Measurements from ENCODE around the gene NPPB.
"Not testable (repeated sequence)": the region's sequence is repeated elsewhere in the genome, so short reads cannot be mapped to it uniquely, and the experiment has no call there.

Gene NPPB

GRCh38 chr1:11858613-11858967 lies at the start of gene NPPB:
Gene NPPB (minus strand): TSS chr1:11858945. CDS start chr1:11858833, 112 bp downstream.
- no peak for ATAC-seq
- H3K27me3 Mint-ChIP-seq = peaks cover 79% of the 10 kb centered on the region
- H3K4me3 Mint-ChIP-seq = no peak within 1 kb of the TSS

DNA sequence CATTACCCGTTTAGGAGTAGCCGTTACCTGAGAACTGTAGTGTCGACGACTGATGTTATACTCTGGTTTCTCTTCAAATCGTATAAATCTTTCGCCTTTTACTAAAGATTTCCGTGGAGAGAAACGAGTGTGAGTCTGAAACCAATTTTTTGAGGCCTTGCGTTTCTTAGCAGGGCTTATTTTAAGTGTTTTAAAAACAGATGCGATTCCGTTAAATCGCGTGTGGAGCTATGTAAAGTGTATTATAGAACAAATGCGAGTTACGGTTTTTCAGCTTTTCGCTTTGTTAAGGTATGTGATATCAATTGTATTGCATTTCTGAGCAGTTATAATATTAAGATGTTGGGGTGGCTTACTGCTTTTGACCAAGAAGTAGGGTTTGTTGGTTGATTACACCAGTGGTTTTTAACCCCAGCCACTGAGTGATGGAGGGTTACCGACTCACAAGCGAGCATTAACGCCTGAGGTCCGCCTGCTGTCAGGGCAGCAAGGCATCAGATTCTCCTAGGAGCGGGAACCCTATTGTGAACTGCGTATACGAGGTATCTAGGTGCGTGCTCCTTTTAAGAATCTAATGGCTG lies 49.4 kb upstream of the NPPB start:
- Mint-ChIP-seq H3K27ac (peak overlapping the region; percentile 99), H3K4me1 (peaks cover 26% of the 10 kb centered on the region), H3K4me3 (peak overlapping the region; percentile 97), H3K9me3 (no peaks in the 10 kb centered on the region), H3K27me3 (no peaks in the 10 kb centered on the region), H3K36me3 (no peaks in the 10 kb centered on the region)
- ATAC-seq = peak; percentile 80

More at GRCh38 chr1:11858613-11858967, at the start of gene NPPB:
- Mint-ChIP-seq H3K36me3 (no peaks in the 10 kb centered on the region), H3K27ac (no peak within 1 kb of the TSS), H3K9me3 (no peaks in the 10 kb centered on the region), H3K4me1 (no peaks in the 10 kb centered on the region)

DNA sequence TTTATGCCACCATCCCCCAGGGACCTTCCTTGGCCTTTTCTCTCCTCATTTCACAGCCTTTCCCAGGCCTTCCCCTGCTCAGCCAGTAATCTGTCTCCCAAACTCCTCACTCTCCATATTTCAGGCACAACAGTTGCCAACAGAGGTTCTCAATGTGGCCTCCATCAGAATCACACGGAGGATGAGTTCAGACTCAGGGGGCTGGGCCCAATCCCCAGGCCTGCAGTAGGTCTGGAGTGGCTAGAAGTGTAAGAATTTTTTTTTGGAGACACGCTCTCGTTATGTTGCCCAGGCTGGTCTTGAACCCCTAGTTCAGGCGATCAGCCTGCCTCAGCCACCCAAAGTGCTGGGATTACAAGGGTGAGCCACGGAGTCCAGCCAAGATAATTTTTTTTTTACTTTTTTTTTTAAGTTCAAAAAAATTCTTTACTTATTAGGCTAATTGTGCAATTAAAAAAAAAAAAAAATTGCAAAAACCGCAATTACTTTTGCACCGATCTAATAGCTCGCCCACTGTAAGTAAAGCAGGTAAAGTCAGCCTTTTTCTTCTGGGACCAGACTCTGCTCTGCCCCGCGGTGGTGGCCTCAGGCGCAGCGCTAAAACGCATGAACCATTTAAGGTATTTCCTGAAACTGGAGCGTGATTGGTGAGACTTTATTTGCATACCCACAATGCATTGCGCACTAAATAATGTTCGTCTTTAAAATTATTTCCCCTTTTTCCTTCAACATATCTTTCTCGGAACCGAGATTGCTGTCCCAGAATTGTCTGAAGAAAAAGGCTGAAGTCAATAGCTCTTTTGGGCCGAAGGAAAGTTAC lies 48.7 kb upstream of the NPPB start:
- Mint-ChIP-seq H3K27ac (peak overlapping the region; percentile 99), H3K27me3 (no peaks in the 10 kb centered on the region), H3K4me1 (peaks cover 26% of the 10 kb centered on the region), H3K36me3 (no peaks in the 10 kb centered on the region), H3K9me3 (no peaks in the 10 kb centered on the region), H3K4me3 (peak overlapping the region; percentile 97)
- ATAC-seq = peak; percentile 77

DNA sequence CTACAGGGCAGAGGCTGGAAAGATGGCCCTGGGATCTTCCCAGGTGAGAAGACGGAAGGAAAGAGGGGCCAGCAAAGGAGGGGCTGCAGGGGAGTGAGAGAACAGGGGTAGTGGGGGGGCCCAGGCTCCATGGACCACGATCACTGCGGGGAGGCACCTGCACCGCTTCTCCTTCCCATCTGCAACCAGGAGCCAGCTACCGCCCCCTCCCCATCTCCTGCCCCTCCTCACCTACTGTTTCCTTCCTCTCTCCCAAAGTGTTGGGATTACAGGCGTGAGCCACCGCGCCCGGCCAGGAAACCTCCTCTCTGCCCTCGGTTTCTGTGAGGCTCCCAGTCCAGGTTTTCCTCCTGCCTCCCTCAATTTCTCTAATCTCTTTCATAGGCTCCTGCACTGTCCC lies 48.1 kb upstream of the NPPB start:
- Mint-ChIP-seq H3K4me1 (peaks cover 26% of the 10 kb centered on the region), H3K27ac (no peak overlapping the region), H3K27me3 (no peaks in the 10 kb centered on the region), H3K36me3 (no peaks in the 10 kb centered on the region), H3K4me3 (no peak overlapping the region), H3K9me3 (no peaks in the 10 kb centered on the region)
- no peak for ATAC-seq

DNA sequence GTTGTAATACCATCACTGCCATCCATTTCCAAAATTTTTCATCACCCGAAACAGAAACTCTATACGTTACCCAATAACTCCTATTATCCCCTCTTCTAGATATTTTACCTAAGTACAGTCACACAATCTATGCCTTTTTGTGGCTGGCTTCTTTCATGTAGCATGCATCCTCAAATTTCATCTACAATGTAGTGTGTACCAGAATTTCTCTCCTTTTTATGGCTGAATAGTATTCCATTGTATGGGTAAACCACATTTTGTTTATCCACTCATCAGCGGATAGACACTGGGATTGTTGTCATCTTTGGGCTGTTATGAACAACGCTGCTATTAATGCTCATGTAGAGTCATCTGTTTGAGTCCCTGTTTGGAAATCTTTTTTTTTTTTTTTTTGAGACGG lies 46.2 kb upstream of the NPPB start:
- H3K27ac Mint-ChIP-seq = no peak overlapping the region
- H3K27me3 Mint-ChIP-seq = peaks cover 1% of the 10 kb centered on the region
- no peak for ATAC-seq

GRCh38 chr1:11904156-11904555 lies 45.4 kb upstream of the NPPB start:
- H3K36me3 Mint-ChIP-seq, H3K9me3 Mint-ChIP-seq, H3K4me3 Mint-ChIP-seq, H3K27ac Mint-ChIP-seq, H3K27me3 Mint-ChIP-seq, ATAC-seq: not testable (repeated sequence)
- H3K4me1 Mint-ChIP-seq = peaks cover 26% of the 10 kb centered on the region

More for the DNA sequence above, 46.2 kb upstream of the NPPB start:
- peaks cover 26% of the 10 kb centered on the region for H3K4me1 Mint-ChIP-seq
- no peak overlapping the region for H3K4me3 Mint-ChIP-seq
- H3K9me3 Mint-ChIP-seq = no peaks in the 10 kb centered on the region
- H3K36me3 Mint-ChIP-seq = no peaks in the 10 kb centered on the region

DNA sequence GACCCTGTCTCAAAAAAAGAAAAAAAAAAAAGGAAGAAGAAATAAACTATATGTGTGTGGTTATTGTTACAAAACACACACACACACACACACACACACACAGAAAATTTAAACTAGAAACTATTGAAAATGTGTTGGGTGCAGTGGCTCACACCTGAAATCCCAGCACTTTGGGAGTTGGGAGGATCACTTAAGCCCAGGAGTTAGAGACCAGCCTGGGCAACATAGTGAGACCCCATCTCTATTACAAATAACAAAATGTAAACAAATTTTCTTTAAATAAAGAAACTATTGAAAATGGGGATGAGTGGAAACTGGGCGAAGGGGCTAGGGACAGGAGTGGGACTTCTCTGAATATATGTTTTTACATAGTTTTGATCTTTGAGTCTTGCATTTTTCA lies 44.5 kb upstream of the NPPB start:
- Mint-ChIP-seq H3K4me1 (peaks cover 20% of the 10 kb centered on the region), H3K27me3 (peaks cover 19% of the 10 kb centered on the region), H3K4me3 (no peak overlapping the region), H3K9me3 (no peaks in the 10 kb centered on the region), H3K27ac (no peak overlapping the region), H3K36me3 (no peaks in the 10 kb centered on the region)
- ATAC-seq = no peak

GRCh38 chr1:11901446-11901845 lies 42.7 kb upstream of the NPPB start:
- peaks cover 36% of the 10 kb centered on the region for H3K27me3 Mint-ChIP-seq
- H3K4me1 Mint-ChIP-seq, ATAC-seq, H3K36me3 Mint-ChIP-seq, H3K9me3 Mint-ChIP-seq, H3K4me3 Mint-ChIP-seq, H3K27ac Mint-ChIP-seq: not testable (repeated sequence)

DNA sequence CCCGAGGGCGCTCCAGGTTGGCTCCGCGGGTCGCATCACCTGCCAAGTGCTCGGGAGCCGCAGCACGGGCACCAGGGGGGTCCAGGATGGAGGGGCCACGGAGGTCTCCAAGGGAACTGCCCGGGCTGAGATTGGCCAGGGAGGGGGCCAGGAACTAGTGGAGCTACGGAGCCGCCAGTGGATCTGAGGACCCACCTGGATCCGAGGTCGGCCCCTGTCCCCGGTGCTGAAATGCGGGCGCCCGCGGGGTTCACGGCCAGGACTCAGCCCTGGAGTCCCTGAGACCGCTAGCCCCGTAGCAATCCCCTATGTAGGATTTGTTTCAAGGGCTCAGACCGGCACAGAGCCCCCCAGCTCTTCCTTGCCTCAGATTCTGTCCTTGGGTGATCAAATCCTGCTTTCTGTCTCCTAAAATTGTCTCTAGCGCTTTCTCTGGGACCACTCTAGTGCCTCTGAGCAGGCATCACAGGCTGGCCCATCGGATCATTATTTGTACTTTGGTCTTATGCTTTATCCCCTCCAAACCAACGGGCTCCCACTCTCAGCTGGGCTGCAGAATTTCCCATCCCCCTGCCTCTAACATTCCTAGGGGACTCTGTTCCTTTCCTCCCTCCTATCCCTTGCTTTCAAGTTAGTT lies 40.2 kb upstream of the NPPB start:
- Mint-ChIP-seq H3K4me3 (no peak overlapping the region), H3K36me3 (no peaks in the 10 kb centered on the region), H3K27me3 (peaks cover 61% of the 10 kb centered on the region), H3K27ac (no peak overlapping the region), H3K9me3 (no peaks in the 10 kb centered on the region), H3K4me1 (peaks cover 3% of the 10 kb centered on the region)
- no peak for ATAC-seq

- Mint-ChIP-seq H3K27ac (no peak overlapping the region), H3K36me3 (no peaks in the 10 kb centered on the region), H3K4me1 (peaks cover 7% of the 10 kb centered on the region), H3K9me3 (no peaks in the 10 kb centered on the region), H3K27me3 (peaks cover 67% of the 10 kb centered on the region), H3K4me3 (no peak overlapping the region)
- no peak for ATAC-seq
Measured at GRCh38 chr1:11898086-11898785, 39.5 kb upstream of the NPPB start.

GRCh38 chr1:11894501-11894900 lies 35.8 kb upstream of the NPPB start:
- not testable (repeated sequence) for H3K27ac Mint-ChIP-seq, ATAC-seq, H3K9me3 Mint-ChIP-seq, H3K4me3 Mint-ChIP-seq, H3K36me3 Mint-ChIP-seq, H3K4me1 Mint-ChIP-seq
- peaks cover 61% of the 10 kb centered on the region for H3K27me3 Mint-ChIP-seq

DNA sequence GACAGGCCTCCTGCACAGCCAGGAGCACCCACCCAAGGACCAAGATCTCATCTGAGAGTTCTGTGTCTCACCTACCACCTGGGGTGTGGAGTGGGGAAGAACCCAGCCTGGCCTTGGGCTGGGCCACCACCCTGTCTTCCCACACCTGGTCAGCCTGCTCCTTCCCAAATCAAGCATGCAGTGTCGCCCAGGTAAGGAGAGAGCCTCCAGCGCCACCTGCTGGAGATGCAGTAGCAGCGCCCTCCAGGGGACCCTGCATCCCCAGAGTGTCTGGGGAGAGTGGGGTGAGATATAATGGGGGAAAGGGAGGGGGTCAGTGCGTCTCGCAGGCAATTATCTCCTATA lies 35.1 kb upstream of the NPPB start:
- Mint-ChIP-seq H3K27me3 (peaks cover 55% of the 10 kb centered on the region), H3K4me1 (peaks cover 7% of the 10 kb centered on the region)

GRCh38 chr1:11891433-11892186 lies 32.9 kb upstream of the NPPB start:
- Mint-ChIP-seq H3K9me3 (no peaks in the 10 kb centered on the region), H3K27me3 (peaks cover 32% of the 10 kb centered on the region), H3K27ac (no peak overlapping the region)

More for the DNA sequence above, 35.1 kb upstream of the NPPB start:
- Mint-ChIP-seq H3K27ac (no peak overlapping the region), H3K36me3 (no peaks in the 10 kb centered on the region), H3K4me3 (no peak overlapping the region), H3K9me3 (no peaks in the 10 kb centered on the region)
- ATAC-seq = peak; percentile 85

GRCh38 chr1:11888877-11889208 lies 30.1 kb upstream of the NPPB start:
- no peak overlapping the region for H3K27ac Mint-ChIP-seq
- H3K4me1 Mint-ChIP-seq = peaks cover 2% of the 10 kb centered on the region
- no peaks in the 10 kb centered on the region for H3K9me3 Mint-ChIP-seq
- H3K36me3 Mint-ChIP-seq = no peaks in the 10 kb centered on the region
- no peak for ATAC-seq
- H3K27me3 Mint-ChIP-seq = peaks cover 5% of the 10 kb centered on the region
- no peak overlapping the region for H3K4me3 Mint-ChIP-seq

More at GRCh38 chr1:11891433-11892186, 32.9 kb upstream of the NPPB start:
- H3K4me3 Mint-ChIP-seq = no peak overlapping the region
- no peak for ATAC-seq
- no peaks in the 10 kb centered on the region for H3K36me3 Mint-ChIP-seq
- H3K4me1 Mint-ChIP-seq = peaks cover 7% of the 10 kb centered on the region

Data from stimulated activated memory B cell treated with anti-CD40 and anti-IgM and Interleukin-4, amounts not matched to agents 10 μg/mL and 1 μg/mL and 100 μg/mL, for 72 hours (primary cell).